A549 (cell line): ENCODE data around the gene FSHR.

Experiments
- CBX2 ChIP-seq: fragments of 200-600 bp; sonication (generic); IDR thresholded peaks from 2 replicates; pipeline ENCODE4 v1.6.1; 2016; ENCODE audit warnings: low read depth, mild to moderate bottlenecking, borderline replicate concordance
- CEBPB ChIP-seq, 2 experiments: fragments of >200 bp in 1 of 2; sonication (Bioruptor Twin) in 1 of 2; formaldehyde crosslinking in 1 of 2; IDR thresholded peaks; 2 replicates each; pipeline ENCODE4 v1.6.1; 2012 to 2016
- EP300 ChIP-seq, 2 experiments: fragments of >200 bp; sonication (Bioruptor Twin); formaldehyde crosslinking; IDR thresholded peaks; 2 replicates in 1 of 2; 3 replicates in 1 of 2; pipeline ENCODE4 v1.6.1; 2016 to 2017
- KDM1A ChIP-seq: fragments of 200-600 bp; sonication (generic); IDR thresholded peaks from 2 replicates; pipeline ENCODE4 v1.6.1; 2016; ENCODE audit warnings: low read depth, mild to moderate bottlenecking
- POLR2A ChIP-seq: IDR thresholded peaks from 2 replicates; pipeline ENCODE4 v1.6.1; 2012; ENCODE audit warnings: mild to moderate bottlenecking, low read length
- RAD21 ChIP-seq, 2 experiments: fragments of >200 bp in 1 of 2; sonication (Bioruptor Twin) in 1 of 2; formaldehyde crosslinking in 1 of 2; IDR thresholded peaks in 1 of 2; conservative IDR thresholded peaks in 1 of 2; 2 replicates in 1 of 2; 3 replicates in 1 of 2; pipeline ENCODE4 v1.6.1; 2012 to 2018; ENCODE audit warnings: inconsistent platforms in 1 of 2
- RCOR1 ChIP-seq: fragments of 150-350 bp; IDR thresholded peaks from 2 replicates; pipeline ENCODE4 v1.6.1; 2014; ENCODE audit warnings: antibody characterized with exemption, low read length, low read depth
- TF ChIP-seq, protein P1 (sequence below): fragments of >200 bp; sonication (Bioruptor Twin); formaldehyde crosslinking; IDR thresholded peaks from 3 replicates; pipeline ENCODE4 v1.5.1; 2016
- TF ChIP-seq, protein P2 (sequence below): fragments of 200-600 bp; sonication (generic); IDR thresholded peaks from 2 replicates; pipeline ENCODE4 v1.6.1; 2016; ENCODE audit warnings: antibody characterized with exemption, mild to moderate bottlenecking, moderate library complexity
- TF ChIP-seq, protein P3 (sequence below): fragments of 250-450 bp; sonication (Bioruptor Pico); IDR thresholded peaks from 2 replicates; pipeline ENCODE4 v1.5.0; 2021; ENCODE audit warnings: mild to moderate bottlenecking, moderate library complexity, borderline replicate concordance
- TF ChIP-seq, protein P4 (sequence below): fragments of 150-350 bp; IDR thresholded peaks from 2 replicates; pipeline ENCODE4 v1.6.1; 2014; ENCODE audit warnings: low read depth, mild to moderate bottlenecking, low read length

DNA sequence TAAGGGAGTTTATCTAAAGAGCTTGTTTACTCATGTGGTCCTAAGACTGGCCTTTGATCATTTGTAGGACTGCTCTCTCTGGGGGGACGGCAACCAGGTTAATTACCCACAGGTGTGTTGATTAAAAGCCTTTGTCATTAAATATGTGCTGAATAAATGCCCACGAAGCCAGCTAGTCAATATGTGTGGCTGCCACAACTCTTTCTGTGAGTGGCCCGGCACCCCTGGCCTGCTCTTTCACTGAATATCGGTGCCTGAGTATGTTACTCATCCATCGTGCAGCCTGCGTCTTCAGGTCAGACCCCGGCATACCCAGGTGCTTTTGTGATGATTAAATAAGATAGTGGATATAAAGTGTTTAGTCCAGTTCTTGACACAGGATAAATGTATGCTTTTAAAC, 24.3 kb upstream of the FSHR start:
- TF ChIP-seq, protein P1, sequence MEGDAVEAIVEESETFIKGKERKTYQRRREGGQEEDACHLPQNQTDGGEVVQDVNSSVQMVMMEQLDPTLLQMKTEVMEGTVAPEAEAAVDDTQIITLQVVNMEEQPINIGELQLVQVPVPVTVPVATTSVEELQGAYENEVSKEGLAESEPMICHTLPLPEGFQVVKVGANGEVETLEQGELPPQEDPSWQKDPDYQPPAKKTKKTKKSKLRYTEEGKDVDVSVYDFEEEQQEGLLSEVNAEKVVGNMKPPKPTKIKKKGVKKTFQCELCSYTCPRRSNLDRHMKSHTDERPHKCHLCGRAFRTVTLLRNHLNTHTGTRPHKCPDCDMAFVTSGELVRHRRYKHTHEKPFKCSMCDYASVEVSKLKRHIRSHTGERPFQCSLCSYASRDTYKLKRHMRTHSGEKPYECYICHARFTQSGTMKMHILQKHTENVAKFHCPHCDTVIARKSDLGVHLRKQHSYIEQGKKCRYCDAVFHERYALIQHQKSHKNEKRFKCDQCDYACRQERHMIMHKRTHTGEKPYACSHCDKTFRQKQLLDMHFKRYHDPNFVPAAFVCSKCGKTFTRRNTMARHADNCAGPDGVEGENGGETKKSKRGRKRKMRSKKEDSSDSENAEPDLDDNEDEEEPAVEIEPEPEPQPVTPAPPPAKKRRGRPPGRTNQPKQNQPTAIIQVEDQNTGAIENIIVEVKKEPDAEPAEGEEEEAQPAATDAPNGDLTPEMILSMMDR: no peak
- TF ChIP-seq RCOR1: no peak
- no peak for TF ChIP-seq POLR2A
- TF ChIP-seq CEBPB (IDR thresholded peaks at IDR 0.05): no peak
- TF ChIP-seq RAD21 (conservative IDR thresholded peaks at IDR 0.05 in 1 of 2, IDR thresholded peaks at IDR 0.05 in 1 of 2): no peak
- TF ChIP-seq, protein P2, sequence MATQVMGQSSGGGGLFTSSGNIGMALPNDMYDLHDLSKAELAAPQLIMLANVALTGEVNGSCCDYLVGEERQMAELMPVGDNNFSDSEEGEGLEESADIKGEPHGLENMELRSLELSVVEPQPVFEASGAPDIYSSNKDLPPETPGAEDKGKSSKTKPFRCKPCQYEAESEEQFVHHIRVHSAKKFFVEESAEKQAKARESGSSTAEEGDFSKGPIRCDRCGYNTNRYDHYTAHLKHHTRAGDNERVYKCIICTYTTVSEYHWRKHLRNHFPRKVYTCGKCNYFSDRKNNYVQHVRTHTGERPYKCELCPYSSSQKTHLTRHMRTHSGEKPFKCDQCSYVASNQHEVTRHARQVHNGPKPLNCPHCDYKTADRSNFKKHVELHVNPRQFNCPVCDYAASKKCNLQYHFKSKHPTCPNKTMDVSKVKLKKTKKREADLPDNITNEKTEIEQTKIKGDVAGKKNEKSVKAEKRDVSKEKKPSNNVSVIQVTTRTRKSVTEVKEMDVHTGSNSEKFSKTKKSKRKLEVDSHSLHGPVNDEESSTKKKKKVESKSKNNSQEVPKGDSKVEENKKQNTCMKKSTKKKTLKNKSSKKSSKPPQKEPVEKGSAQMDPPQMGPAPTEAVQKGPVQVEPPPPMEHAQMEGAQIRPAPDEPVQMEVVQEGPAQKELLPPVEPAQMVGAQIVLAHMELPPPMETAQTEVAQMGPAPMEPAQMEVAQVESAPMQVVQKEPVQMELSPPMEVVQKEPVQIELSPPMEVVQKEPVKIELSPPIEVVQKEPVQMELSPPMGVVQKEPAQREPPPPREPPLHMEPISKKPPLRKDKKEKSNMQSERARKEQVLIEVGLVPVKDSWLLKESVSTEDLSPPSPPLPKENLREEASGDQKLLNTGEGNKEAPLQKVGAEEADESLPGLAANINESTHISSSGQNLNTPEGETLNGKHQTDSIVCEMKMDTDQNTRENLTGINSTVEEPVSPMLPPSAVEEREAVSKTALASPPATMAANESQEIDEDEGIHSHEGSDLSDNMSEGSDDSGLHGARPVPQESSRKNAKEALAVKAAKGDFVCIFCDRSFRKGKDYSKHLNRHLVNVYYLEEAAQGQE: no peak
- TF ChIP-seq KDM1A: no peak
- TF ChIP-seq, protein P3, sequence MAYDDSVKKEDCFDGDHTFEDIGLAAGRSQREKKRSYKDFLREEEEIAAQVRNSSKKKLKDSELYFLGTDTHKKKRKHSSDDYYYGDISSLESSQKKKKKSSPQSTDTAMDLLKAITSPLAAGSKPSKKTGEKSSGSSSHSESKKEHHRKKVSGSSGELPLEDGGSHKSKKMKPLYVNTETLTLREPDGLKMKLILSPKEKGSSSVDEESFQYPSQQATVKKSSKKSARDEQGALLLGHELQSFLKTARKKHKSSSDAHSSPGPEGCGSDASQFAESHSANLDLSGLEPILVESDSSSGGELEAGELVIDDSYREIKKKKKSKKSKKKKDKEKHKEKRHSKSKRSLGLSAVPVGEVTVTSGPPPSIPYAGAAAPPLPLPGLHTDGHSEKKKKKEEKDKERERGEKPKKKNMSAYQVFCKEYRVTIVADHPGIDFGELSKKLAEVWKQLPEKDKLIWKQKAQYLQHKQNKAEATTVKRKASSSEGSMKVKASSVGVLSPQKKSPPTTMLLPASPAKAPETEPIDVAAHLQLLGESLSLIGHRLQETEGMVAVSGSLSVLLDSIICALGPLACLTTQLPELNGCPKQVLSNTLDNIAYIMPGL (CRISPR knock-in tag): no peak
- TF ChIP-seq, protein P4, sequence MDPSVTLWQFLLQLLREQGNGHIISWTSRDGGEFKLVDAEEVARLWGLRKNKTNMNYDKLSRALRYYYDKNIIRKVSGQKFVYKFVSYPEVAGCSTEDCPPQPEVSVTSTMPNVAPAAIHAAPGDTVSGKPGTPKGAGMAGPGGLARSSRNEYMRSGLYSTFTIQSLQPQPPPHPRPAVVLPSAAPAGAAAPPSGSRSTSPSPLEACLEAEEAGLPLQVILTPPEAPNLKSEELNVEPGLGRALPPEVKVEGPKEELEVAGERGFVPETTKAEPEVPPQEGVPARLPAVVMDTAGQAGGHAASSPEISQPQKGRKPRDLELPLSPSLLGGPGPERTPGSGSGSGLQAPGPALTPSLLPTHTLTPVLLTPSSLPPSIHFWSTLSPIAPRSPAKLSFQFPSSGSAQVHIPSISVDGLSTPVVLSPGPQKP: no peak
- TF ChIP-seq CBX2: no peak
- no peak for TF ChIP-seq EP300 (IDR thresholded peaks at IDR 0.05)
